ENCODE data around the gene SAA2.

The SAA2 gene

DNA sequence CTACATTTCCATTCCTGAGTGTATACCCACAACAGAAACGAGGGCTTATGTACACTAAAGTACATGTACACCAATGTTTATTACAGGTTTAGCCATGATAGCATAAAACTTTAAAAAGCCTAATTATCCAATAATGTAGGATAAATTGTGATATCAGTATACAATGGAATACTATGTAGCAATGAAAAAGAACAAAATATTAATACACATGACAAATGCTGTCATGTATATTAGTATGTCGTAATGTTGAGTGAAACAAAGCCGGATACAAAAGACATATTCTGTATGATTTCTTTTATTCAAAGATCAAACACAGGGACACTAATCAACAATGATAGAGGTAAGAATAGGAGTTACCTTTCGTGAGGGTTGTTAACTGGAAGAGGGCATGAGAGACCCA, 14.6 kb downstream of the SAA2 start:
- no peak for TF ChIP-seq FOXM1 (IDR thresholded peaks at IDR 0.05; ENCODE audit: borderline replicate concordance, low read depth)
- TF ChIP-seq CREB1 (IDR thresholded peaks at IDR 0.05; ENCODE audit: low read depth), result no peak
- no peak for TF ChIP-seq EGR1 (IDR thresholded peaks at IDR 0.05)
- TF ChIP-seq, protein P1, sequence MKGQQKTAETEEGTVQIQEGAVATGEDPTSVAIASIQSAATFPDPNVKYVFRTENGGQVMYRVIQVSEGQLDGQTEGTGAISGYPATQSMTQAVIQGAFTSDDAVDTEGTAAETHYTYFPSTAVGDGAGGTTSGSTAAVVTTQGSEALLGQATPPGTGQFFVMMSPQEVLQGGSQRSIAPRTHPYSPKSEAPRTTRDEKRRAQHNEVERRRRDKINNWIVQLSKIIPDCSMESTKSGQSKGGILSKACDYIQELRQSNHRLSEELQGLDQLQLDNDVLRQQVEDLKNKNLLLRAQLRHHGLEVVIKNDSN (IDR thresholded peaks at IDR 0.05), result no peak
- no peak for TF ChIP-seq EP300 (IDR thresholded peaks at IDR 0.05; ENCODE audit: borderline replicate concordance)
- no peak for TF ChIP-seq CEBPB (IDR thresholded peaks at IDR 0.05)
- TF ChIP-seq, protein P2, sequence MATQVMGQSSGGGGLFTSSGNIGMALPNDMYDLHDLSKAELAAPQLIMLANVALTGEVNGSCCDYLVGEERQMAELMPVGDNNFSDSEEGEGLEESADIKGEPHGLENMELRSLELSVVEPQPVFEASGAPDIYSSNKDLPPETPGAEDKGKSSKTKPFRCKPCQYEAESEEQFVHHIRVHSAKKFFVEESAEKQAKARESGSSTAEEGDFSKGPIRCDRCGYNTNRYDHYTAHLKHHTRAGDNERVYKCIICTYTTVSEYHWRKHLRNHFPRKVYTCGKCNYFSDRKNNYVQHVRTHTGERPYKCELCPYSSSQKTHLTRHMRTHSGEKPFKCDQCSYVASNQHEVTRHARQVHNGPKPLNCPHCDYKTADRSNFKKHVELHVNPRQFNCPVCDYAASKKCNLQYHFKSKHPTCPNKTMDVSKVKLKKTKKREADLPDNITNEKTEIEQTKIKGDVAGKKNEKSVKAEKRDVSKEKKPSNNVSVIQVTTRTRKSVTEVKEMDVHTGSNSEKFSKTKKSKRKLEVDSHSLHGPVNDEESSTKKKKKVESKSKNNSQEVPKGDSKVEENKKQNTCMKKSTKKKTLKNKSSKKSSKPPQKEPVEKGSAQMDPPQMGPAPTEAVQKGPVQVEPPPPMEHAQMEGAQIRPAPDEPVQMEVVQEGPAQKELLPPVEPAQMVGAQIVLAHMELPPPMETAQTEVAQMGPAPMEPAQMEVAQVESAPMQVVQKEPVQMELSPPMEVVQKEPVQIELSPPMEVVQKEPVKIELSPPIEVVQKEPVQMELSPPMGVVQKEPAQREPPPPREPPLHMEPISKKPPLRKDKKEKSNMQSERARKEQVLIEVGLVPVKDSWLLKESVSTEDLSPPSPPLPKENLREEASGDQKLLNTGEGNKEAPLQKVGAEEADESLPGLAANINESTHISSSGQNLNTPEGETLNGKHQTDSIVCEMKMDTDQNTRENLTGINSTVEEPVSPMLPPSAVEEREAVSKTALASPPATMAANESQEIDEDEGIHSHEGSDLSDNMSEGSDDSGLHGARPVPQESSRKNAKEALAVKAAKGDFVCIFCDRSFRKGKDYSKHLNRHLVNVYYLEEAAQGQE (IDR thresholded peaks at IDR 0.05; ENCODE audit: low read depth), result no peak
- no peak for TF ChIP-seq TEAD4 (IDR thresholded peaks at IDR 0.05)
- no peak for TF ChIP-seq YY1 (IDR thresholded peaks at IDR 0.05; ENCODE audit: low read depth)
- no peak for TF ChIP-seq NFIC (IDR thresholded peaks at IDR 0.05)
- TF ChIP-seq, protein P3, sequence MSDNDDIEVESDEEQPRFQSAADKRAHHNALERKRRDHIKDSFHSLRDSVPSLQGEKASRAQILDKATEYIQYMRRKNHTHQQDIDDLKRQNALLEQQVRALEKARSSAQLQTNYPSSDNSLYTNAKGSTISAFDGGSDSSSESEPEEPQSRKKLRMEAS (IDR thresholded peaks at IDR 0.05), result no peak
- no peak for TF ChIP-seq RAD21 (IDR thresholded peaks at IDR 0.05; ENCODE audit: low read depth)
- no peak for TF ChIP-seq TCF12 (IDR thresholded peaks at IDR 0.05; ENCODE audit: low read depth)
- no peak for TF ChIP-seq TAF1 (IDR thresholded peaks at IDR 0.05; ENCODE audit: low read depth)
- no peak for TF ChIP-seq ZBTB7A (IDR thresholded peaks at IDR 0.05; ENCODE audit: low read depth)

DNA sequence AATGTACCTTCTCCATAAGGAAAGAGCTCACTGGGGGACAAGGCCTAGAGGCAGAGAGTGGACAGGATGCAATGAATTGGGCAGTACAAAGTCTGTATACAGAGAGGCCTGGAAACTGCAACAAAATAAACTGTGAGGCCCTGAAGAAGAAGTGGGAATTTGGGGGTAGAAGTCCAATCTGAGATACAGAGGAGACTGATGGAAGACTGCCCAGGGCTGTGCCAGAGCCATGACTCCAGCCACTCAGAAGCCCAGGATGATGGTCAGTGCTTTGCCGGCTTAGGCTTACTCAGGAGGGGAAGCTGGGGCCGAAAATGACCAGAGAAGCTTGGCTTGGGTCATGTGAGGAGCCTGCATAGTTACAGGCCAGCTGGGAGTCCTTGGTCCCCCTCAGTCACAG, 17.6 kb downstream of the SAA2 start:
- TF ChIP-seq, protein P2 (IDR thresholded peaks at IDR 0.05; ENCODE audit: low read depth), result no peak
- no peak for TF ChIP-seq TCF12 (IDR thresholded peaks at IDR 0.05; ENCODE audit: low read depth)
- no peak for TF ChIP-seq TAF1 (IDR thresholded peaks at IDR 0.05; ENCODE audit: low read depth)
- TF ChIP-seq YY1 (IDR thresholded peaks at IDR 0.05; ENCODE audit: low read depth), result no peak
- TF ChIP-seq, protein P3 (IDR thresholded peaks at IDR 0.05), result no peak

DNA sequence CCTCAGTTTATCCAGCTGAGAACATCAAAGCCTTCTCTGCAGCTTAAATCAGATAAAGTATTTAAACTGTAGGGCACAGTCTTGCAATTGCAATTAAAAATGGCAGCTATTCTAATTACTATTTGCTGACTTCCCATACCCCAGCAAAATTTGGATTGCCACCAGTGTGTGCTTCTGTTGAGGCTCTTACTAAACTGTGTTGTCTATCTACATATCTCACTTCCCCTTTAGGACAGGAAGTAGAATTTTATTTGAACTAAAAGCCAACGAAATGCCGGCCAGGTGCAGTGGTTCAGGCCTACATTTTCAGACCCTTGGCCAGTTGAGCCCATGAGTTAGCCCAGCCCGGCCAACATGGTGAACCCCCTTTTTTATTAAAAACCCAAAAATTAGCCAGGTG, 19.0 kb downstream of the SAA2 start:
- TF ChIP-seq EP300 (IDR thresholded peaks at IDR 0.05; ENCODE audit: borderline replicate concordance) (no peak), TAF1 (IDR thresholded peaks at IDR 0.05; ENCODE audit: low read depth) (no peak)
- TF ChIP-seq, protein P2 (IDR thresholded peaks at IDR 0.05; ENCODE audit: low read depth), result no peak
- TF ChIP-seq, protein P3 (IDR thresholded peaks at IDR 0.05), result no peak

DNA sequence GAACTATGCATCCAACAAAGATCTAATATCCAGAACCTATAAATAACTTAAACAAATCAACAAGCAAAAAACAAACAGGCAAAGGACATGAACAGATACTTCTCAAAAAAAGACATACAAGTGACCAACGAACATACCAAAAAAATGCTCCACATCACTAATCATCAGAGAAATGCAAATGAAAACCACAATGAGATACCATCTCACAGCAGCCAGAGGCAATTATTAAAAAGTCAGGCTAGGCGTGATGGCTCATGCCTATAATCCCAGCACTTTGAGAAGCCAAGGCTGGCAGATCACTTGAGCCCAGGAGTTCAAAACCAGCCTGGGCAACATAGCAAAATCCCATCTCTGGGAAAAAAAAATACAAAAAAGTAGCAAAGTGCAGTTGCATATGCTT, 22.6 kb downstream of the SAA2 start:
- TF ChIP-seq EGR1 (IDR thresholded peaks at IDR 0.05) (no peak), TEAD4 (IDR thresholded peaks at IDR 0.05) (no peak), CEBPB (IDR thresholded peaks at IDR 0.05) (no peak), NFIC (IDR thresholded peaks at IDR 0.05) (no peak)

DNA sequence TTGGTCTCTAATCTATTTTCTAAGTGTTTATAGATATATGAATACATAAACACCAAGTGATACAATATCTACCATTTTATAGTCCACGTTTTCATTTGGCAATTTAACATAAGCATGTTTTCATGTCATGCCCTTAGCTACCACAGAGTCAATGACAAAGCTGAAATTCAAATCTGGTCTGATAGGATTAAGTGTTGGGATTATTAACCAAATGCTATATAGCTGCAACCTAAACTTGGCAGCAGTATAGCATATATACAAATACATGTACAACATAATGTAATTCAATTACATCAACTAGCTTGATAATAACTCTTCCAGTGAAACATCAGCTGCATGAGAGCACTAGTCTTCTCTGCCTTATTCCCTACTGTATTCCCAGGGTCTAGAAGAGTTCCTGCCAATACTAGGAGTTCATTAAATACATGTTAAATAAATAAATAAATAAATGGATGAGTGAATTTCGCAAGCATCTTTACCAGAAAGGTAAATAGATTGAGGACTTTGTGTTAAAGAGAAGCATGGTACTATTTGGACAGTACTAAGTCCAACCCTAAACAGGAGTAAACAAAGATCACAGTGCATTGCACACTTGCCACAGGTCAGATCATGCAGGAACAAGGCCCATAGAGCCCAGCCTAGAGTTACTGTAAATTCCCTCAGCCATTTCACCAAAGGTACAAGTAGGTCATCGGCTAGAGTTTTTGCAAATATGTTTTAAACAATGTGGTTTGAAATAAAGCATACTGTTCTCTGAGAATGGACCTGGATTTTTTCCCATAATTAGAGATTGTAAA, 24.7 kb downstream of the SAA2 start:
- TF ChIP-seq TAF1 (IDR thresholded peaks at IDR 0.05; ENCODE audit: low read depth) (no peak), EGR1 (IDR thresholded peaks at IDR 0.05) (no peak), ZBTB7A (IDR thresholded peaks at IDR 0.05; ENCODE audit: low read depth) (no peak)
